ENCODE measurements around the gene RBFOX1. TPM values are rescaled to one million over a fixed set of nuclear protein-coding genes. Genes with fewer than 3 reads are reported as not detected.

The RBFOX1 gene
- total RNA-seq, 1 experiment from 2014 or later: not detected

GRCh38 chr16:7392206-7392605, 59.6 kb downstream of the RBFOX1 start:
- H2AFZ ChIP-seq (ENCODE audit: low read depth, low read length, poor library complexity, severe bottlenecking): no peak overlapping the region
- CTCF ChIA-PET: no interaction called here
- H3K9me2 ChIP-seq (ENCODE audit: insufficient read depth): no peaks in the 10 kb centered on the region
- no peak overlapping the region for H3K9ac ChIP-seq (ENCODE audit: low read length)
- H3K4me1 ChIP-seq (ENCODE audit: control insufficient read depth in 1 of 2, insufficient read depth in 2 of 2, low read length in 2 of 2): no peaks in the 10 kb centered on the region
- H3K4me3 ChIP-seq (replicated peaks in 1 of 2; ENCODE audit: low read depth in 1 of 2, low read length in 2 of 2): no peak overlapping the region
- H3K4me2 ChIP-seq (ENCODE audit: low read length): no peak overlapping the region
- intact Hi-C loops (cut with micrococcal nuclease): no loop called here
- H4K20me1 ChIP-seq (ENCODE audit: insufficient read depth): no peaks in the 10 kb centered on the region
- DNase-seq (ENCODE audit: low read depth, low spot score) (no peak), ATAC-seq (no peak)
- no peaks in the 10 kb centered on the region for H3K27me3 ChIP-seq (ENCODE audit: insufficient read depth, low read length)
- no peak for TF ChIP-seq ATF3 (IDR thresholded peaks at IDR 0.05)
- no peak for TF ChIP-seq SRF (IDR thresholded peaks at IDR 0.05; ENCODE audit: low read depth)
- TF ChIP-seq CEBPB (IDR thresholded peaks at IDR 0.05; ENCODE audit: low read depth): no peak
- TF ChIP-seq CBX3 (IDR thresholded peaks at IDR 0.05; ENCODE audit: low read depth): no peak
- no peak for TF ChIP-seq EZH2 (IDR thresholded peaks at IDR 0.05)
- TF ChIP-seq YY1 (IDR thresholded peaks at IDR 0.05; ENCODE audit: extremely low read depth, insufficient replicate concordance, low read depth, low read length): no peak
- no peak for TF ChIP-seq EGR1 (IDR thresholded peaks at IDR 0.05; ENCODE audit: low read depth)
- no peak for TF ChIP-seq ZNF274 (IDR thresholded peaks at IDR 0.05; ENCODE audit: low read depth, low read length)
- no peak for TF ChIP-seq RAD21 (IDR thresholded peaks at IDR 0.05; ENCODE audit: low read depth)
- TF ChIP-seq ZFX (IDR thresholded peaks at IDR 0.05): no peak
- H3K9me3 ChIP-seq (ENCODE audit: control insufficient read depth in 1 of 2, insufficient read depth in 1 of 2, low read depth in 1 of 2, low read length in 2 of 2): peaks cover 0 to 28% of the 10 kb centered on the region in 2 experiments; a peak in 2 of 4 replicates
- no TSS peak for BruUV-seq (replicated peaks)
- POLR2A ChIA-PET: no interaction called here
- H3K79me2 ChIP-seq (ENCODE audit: insufficient read depth, low read length): no peaks in the 10 kb centered on the region
- RAD21 ChIA-PET (ENCODE audit: low non-redundant PET in 1 of 2, low total read pairs in 2 of 2, uncharacterized antibody in 2 of 2, unreplicated experiment in 2 of 2): no interaction called here
- no peak overlapping the region for H3K27ac ChIP-seq (ENCODE audit: low read depth, low read length)
- H3K36me3 ChIP-seq (ENCODE audit: control insufficient read depth in 1 of 2, insufficient read depth in 2 of 2, low read length in 2 of 2): no peaks in the 10 kb centered on the region

DNA sequence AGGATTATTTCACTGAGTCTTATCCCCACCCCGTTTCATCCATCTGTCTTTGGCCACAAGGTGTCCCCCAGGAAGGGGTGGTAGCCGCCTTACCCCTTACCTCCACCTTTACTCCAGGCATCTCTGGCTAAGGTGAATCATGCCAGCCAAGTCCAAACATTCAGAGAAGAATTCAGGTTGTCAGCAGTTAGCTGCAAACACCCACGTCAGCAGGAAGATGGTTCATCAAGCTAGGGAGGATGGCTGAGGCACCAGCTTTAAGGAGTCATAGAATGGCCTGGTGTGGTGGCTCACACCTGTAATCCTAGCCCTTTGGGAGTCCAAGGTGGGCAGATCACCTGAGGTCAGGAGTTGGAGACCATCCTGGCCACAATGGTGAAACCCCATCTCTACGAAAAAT, 61.0 kb downstream of the RBFOX1 start:
- Histone ChIP-seq H2AFZ (ENCODE audit: low read depth, low read length, poor library complexity, severe bottlenecking) (no peak overlapping the region), H3K9ac (ENCODE audit: low read length) (no peak overlapping the region), H4K20me1 (ENCODE audit: insufficient read depth) (no peaks in the 10 kb centered on the region), H3K9me3 (ENCODE audit: control insufficient read depth in 1 of 2, insufficient read depth in 1 of 2, low read depth in 1 of 2, low read length in 2 of 2) (peaks cover 0 to 27% of the 10 kb centered on the region in 2 experiments; a peak in 2 of 4 replicates), H3K36me3 (ENCODE audit: control insufficient read depth in 1 of 2, insufficient read depth in 2 of 2, low read length in 2 of 2) (no peaks in the 10 kb centered on the region), H3K4me1 (ENCODE audit: control insufficient read depth in 1 of 2, insufficient read depth in 2 of 2, low read length in 2 of 2) (no peaks in the 10 kb centered on the region), H3K4me3 (replicated peaks in 1 of 2; ENCODE audit: low read depth in 1 of 2, low read length in 2 of 2) (no peak overlapping the region), H3K27ac (ENCODE audit: low read depth, low read length) (no peak overlapping the region), H3K79me2 (ENCODE audit: insufficient read depth, low read length) (no peaks in the 10 kb centered on the region), H3K9me2 (ENCODE audit: insufficient read depth) (no peaks in the 10 kb centered on the region), H3K4me2 (ENCODE audit: low read length) (no peak overlapping the region), H3K27me3 (ENCODE audit: insufficient read depth, low read length) (no peaks in the 10 kb centered on the region)
- intact Hi-C loops (cut with micrococcal nuclease): no loop called here
- no TSS peak for BruUV-seq (replicated peaks)
- CTCF ChIA-PET: no interaction called here
- ATAC-seq: no peak
- TF ChIP-seq CEBPB (IDR thresholded peaks at IDR 0.05; ENCODE audit: low read depth) (no peak), SP1 (IDR thresholded peaks at IDR 0.05; ENCODE audit: low read depth) (no peak), SRF (IDR thresholded peaks at IDR 0.05; ENCODE audit: low read depth) (no peak), TCF7L2 (IDR thresholded peaks at IDR 0.05; ENCODE audit: borderline replicate concordance, extremely low read depth, insufficient read depth, insufficient read length) (no peak), ATF3 (IDR thresholded peaks at IDR 0.05) (no peak), ZFX (IDR thresholded peaks at IDR 0.05) (no peak), JUND (IDR thresholded peaks at IDR 0.05) (no peak), FOSL1 (IDR thresholded peaks at IDR 0.05; ENCODE audit: low read depth) (no peak), ZBTB33 (IDR thresholded peaks at IDR 0.05; ENCODE audit: extremely low read depth, insufficient replicate concordance, low read length) (no peak), CTCF (IDR thresholded peaks at IDR 0.05 in 2 of 3, conservative IDR thresholded peaks at IDR 0.05 in 1 of 3; ENCODE audit: borderline replicate concordance in 1 of 3, insufficient read depth in 1 of 3, low read depth in 2 of 3, low read length in 2 of 3) (no peak)
- TF ChIP-seq, protein P1, sequence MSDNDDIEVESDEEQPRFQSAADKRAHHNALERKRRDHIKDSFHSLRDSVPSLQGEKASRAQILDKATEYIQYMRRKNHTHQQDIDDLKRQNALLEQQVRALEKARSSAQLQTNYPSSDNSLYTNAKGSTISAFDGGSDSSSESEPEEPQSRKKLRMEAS (IDR thresholded peaks at IDR 0.05): no peak
- POLR2A ChIA-PET: no interaction called here
- RAD21 ChIA-PET (ENCODE audit: low non-redundant PET in 1 of 2, low total read pairs in 2 of 2, uncharacterized antibody in 2 of 2, unreplicated experiment in 2 of 2): no interaction called here
- DNase-seq (ENCODE audit: low read depth, low spot score): no peak
